AG09309 (cell line): Measurements from ENCODE around the gene TFB2M.
"Not testable (repeated sequence)": the region's sequence is repeated elsewhere in the genome, so short reads cannot be mapped to it uniquely, and the experiment has no call there.

ENCODE experiments used
- DNase-seq: peaks from one replicate; pipeline ENCODE4 v3.0.0-alpha.2; 2010; ENCODE audit warnings: low read depth
- H3K4me3 ChIP-seq: 2 replicates; pipeline ENCODE4 v1.5.1; 2011; ENCODE audit warnings: mild to moderate bottlenecking, low read depth, low read length, moderate library complexity; ENCODE audit not compliant: control insufficient read depth
- CTCF ChIP-seq: IDR thresholded peaks from 2 replicates; pipeline ENCODE4 v1.5.1; 2011; ENCODE audit warnings: mild to moderate bottlenecking, low read depth, low read length, inconsistent platforms; ENCODE audit not compliant: insufficient read depth, control insufficient read depth; ENCODE audit errors: missing control alignments

TFB2M gene

GRCh38 chr1:246591504-246591903 lies 25.4 kb upstream of the TFB2M start:
- TF ChIP-seq CTCF = no peak
- DNase-seq = no peak

GRCh38 chr1:246591047-246591446 lies 25.0 kb upstream of the TFB2M start:
- H3K4me3 ChIP-seq = no peak overlapping the region
- DNase-seq = no peak
- TF ChIP-seq CTCF = no peak

More at GRCh38 chr1:246591504-246591903, 25.4 kb upstream of the TFB2M start:
- H3K4me3 ChIP-seq = no peak overlapping the region

- not testable (repeated sequence) for DNase-seq
Measured at GRCh38 chr1:246589919-246590318, 23.9 kb upstream of the TFB2M start.

GRCh38 chr1:246588159-246588721 lies 22.2 kb upstream of the TFB2M start:
- no peak for DNase-seq

More at GRCh38 chr1:246589919-246590318, 23.9 kb upstream of the TFB2M start:
- not testable (repeated sequence) for H3K4me3 ChIP-seq

GRCh38 chr1:246587606-246588005 lies 21.5 kb upstream of the TFB2M start:
- no peak for DNase-seq
- no peak overlapping the region for H3K4me3 ChIP-seq
- no peak for TF ChIP-seq CTCF

More at GRCh38 chr1:246588159-246588721, 22.2 kb upstream of the TFB2M start:
- no peak overlapping the region for H3K4me3 ChIP-seq
- no peak for TF ChIP-seq CTCF

- DNase-seq = no peak
- H3K4me3 ChIP-seq = no peak overlapping the region
- TF ChIP-seq CTCF = no peak
Measured at GRCh38 chr1:246587032-246587431, 21.0 kb upstream of the TFB2M start.

- no peak overlapping the region for H3K4me3 ChIP-seq
- no peak for DNase-seq
- TF ChIP-seq CTCF = no peak
Measured at GRCh38 chr1:246583448-246584185, 17.6 kb upstream of the TFB2M start.
